K562 (cell line): ENCODE measurements around the gene IPO8. TPM values are rescaled to one million over a fixed set of nuclear protein-coding genes. Genes with fewer than 3 reads are reported as not detected.
"Not testable (repeated sequence)": the region's sequence is repeated elsewhere in the genome, so short reads cannot be mapped to it uniquely, and the experiment has no call there.

Experiments used
- ATAC-seq: fragments of 200-7000 bp; cut with Tn5 transposase; 3 replicates; pipeline ENCODE4 v1.9.1; 2020; ENCODE audit warnings: moderate library complexity
- BruUV-seq: library from RNA; stranded (reverse); fragments of 400-500 nt; replicated peaks from 2 replicates; lab custom pipeline; 2021; lab: Mats Ljungman, UMichigan
- CTCF ChIA-PET: fragments of 300-600 bp; formaldehyde crosslinking; extraction: SDS; loops from one replicate; lab custom pipeline; 2021; ENCODE audit warnings: low intra/inter-chr PET ratio; lab: Yijun Ruan, JAX
- POLR2A ChIA-PET: fragments of 300-600, 350-650 bp; sonication (Branson Sonifier 250); formaldehyde crosslinking; extraction: SDS; loops from one replicate; lab custom pipeline; 2021; ENCODE audit warnings: antibody characterized with exemption, inconsistent platforms; lab: Yijun Ruan, JAX
- DNase-seq, 4 experiments: peaks; one replicate each; pipeline versions ENCODE4 v3.0.0 to v3.0.0-alpha.2; 2011 to 2018; ENCODE audit warnings: low spot score in 3 of 4, mixed read lengths in 3 of 4; ENCODE audit errors: extremely low read depth in 1 of 4
- FAIRE-seq: peaks from 2 replicates; lab custom pipeline; 2011; peaks lifted over from hg19 to GRCh38; lab: Jason Lieb, UNC
- H2AFZ ChIP-seq: 2 replicates; pipeline ENCODE4 v1.6.0; 2011; ENCODE audit warnings: low read depth, low read length, control low read depth, inconsistent platforms
- H3K27ac ChIP-seq: fragments of 200-600 bp; 3 replicates; pipeline ENCODE4 v1.8.0; 2011; ENCODE audit warnings: low read depth, mild to moderate bottlenecking, control low read depth, inconsistent platforms, low read length, moderate library complexity, mixed read lengths; ENCODE audit errors: extremely low read depth
- H3K27me3 ChIP-seq, 2 experiments: fragments of 300-600 bp in 1 of 2; 2 replicates in 1 of 2; 3 replicates in 1 of 2; pipeline versions ENCODE4 v1.6.0 to v1.8.0; 2011; ENCODE audit warnings: inconsistent platforms in 2 of 2, low read length in 2 of 2, mild to moderate bottlenecking in 1 of 2, mixed read lengths in 1 of 2, moderate library complexity in 1 of 2; ENCODE audit not compliant: control insufficient read depth in 2 of 2, insufficient read depth in 2 of 2
- H3K36me3 ChIP-seq: fragments of 300-600 bp; 3 replicates; pipeline ENCODE4 v1.8.0; 2011; ENCODE audit warnings: mild to moderate bottlenecking, low read length, inconsistent platforms; ENCODE audit not compliant: control insufficient read depth, insufficient read depth
- H3K4me1 ChIP-seq, 2 experiments: fragments of 200-600 bp in 1 of 2; replicated peaks in 1 of 2; 2 replicates in 1 of 2; 3 replicates in 1 of 2; pipeline versions ENCODE4 v1.5.1 to v1.8.0; 2011; ENCODE audit warnings: inconsistent platforms in 2 of 2, low read length in 2 of 2, mild to moderate bottlenecking in 1 of 2, mixed read lengths in 1 of 2, moderate library complexity in 1 of 2; ENCODE audit not compliant: control insufficient read depth in 2 of 2, insufficient read depth in 2 of 2
- H3K4me2 ChIP-seq: 2 replicates; pipeline ENCODE4 v1.6.1; 2011; ENCODE audit warnings: low read length, control low read depth, inconsistent platforms, mixed read lengths; ENCODE audit not compliant: insufficient read depth
- H3K4me3 ChIP-seq: fragments of 200-600 bp; sonication (generic), shearing (Covaris generic); 2 replicates; pipeline ENCODE4 v1.5.1; 2016; ENCODE audit warnings: control low read depth, inconsistent platforms
- H3K79me2 ChIP-seq: fragments of 200-600 bp; 3 replicates; pipeline ENCODE4 v1.8.0; 2011; ENCODE audit warnings: low read length, inconsistent platforms; ENCODE audit not compliant: control insufficient read depth, insufficient read depth
- H3K9ac ChIP-seq, 2 experiments: 2 replicates each; pipeline versions ENCODE4 v1.6.0 to v1.6.1; 2011; ENCODE audit warnings: low read depth in 2 of 2, low read length in 2 of 2, control low read depth in 1 of 2, inconsistent platforms in 1 of 2, mild to moderate bottlenecking in 1 of 2, mixed read lengths in 1 of 2; ENCODE audit not compliant: insufficient read depth in 1 of 2
- H3K9me1 ChIP-seq: one replicate; pipeline ENCODE4 v1.6.0; 2011; ENCODE audit warnings: inconsistent platforms, mild to moderate bottlenecking, low read length, moderate library complexity; ENCODE audit not compliant: control insufficient read depth, insufficient read depth
- H3K9me3 ChIP-seq: replicated peaks from 2 replicates; pipeline ENCODE4 v1.5.1; 2011; ENCODE audit warnings: low read depth, low read length, inconsistent platforms; ENCODE audit not compliant: control insufficient read depth, insufficient read depth
- H4K20me1 ChIP-seq: replicated peaks from 2 replicates; pipeline ENCODE4 v1.6.1; 2011; ENCODE audit warnings: low read length, inconsistent platforms, mixed read lengths; ENCODE audit not compliant: control insufficient read depth, insufficient read depth
- NFIC ChIP-seq: fragments of 450-650 bp; IDR thresholded peaks from 2 replicates; pipeline ENCODE4 v1.6.1; 2017; ENCODE audit warnings: mild to moderate bottlenecking, inconsistent platforms
- PREB ChIP-seq: sonication (generic); formaldehyde crosslinking; IDR thresholded peaks from 2 replicates; pipeline ENCODE4 v1.8.1; 2023; ENCODE audit warnings: mild to moderate bottlenecking, missing genetic modification reagents
- RBBP5 ChIP-seq: fragments of 200-600 bp; sonication (generic); IDR thresholded peaks from 2 replicates; pipeline ENCODE4 v1.6.1; 2012; ENCODE audit warnings: borderline replicate concordance, mild to moderate bottlenecking, low read length, control low read depth, inconsistent platforms; ENCODE audit not compliant: insufficient read depth, poor library complexity, severe bottlenecking
- ZNF277 ChIP-seq: fragments of 250-450 bp; sonication (Bioruptor Pico); IDR thresholded peaks from 2 replicates; pipeline ENCODE4 v1.8.0; 2022; ENCODE audit warnings: inconsistent platforms, mild to moderate bottlenecking, moderate library complexity, borderline replicate concordance
- ZNF583 ChIP-seq: fragments of 250-450 bp; sonication (Bioruptor Pico); IDR thresholded peaks from 2 replicates; pipeline ENCODE4 v1.4.0; 2020
- WGBS: fragments of 100-300 bp; shearing (Covaris generic); methylation state at CpG from one replicate; pipeline ENCODE4 v1.1.6; 2016; ENCODE audit warnings: low coverage, mixed read lengths; ENCODE audit not compliant: insufficient coverage; ENCODE audit errors: missing lambda C conversion rate; 5-methylcytosine and 5-hydroxymethylcytosine counted together
- in situ Hi-C: fragments of 300-500 bp; cut with MboI; formaldehyde crosslinking; loops from 4 replicates; pipeline ENCODE4 v1.15.0; 2018; ENCODE audit warnings: inconsistent platforms, mixed read lengths
- intact Hi-C: fragments of 100-400 bp; cut with micrococcal nuclease; formaldehyde crosslinking; loops from 2 replicates; pipeline ENCODE4 v1.14.2; 2022
- polyA plus RNA-seq, 8 experiments: library from polyadenylated mRNA; depleted of rRNA in 4 of 8; stranded (reverse) in 5 of 8; unstranded in 3 of 8; fragments of >200 nt; fragmentation: Nextera tagmentation in 2 of 8; fragmentation: Illumina TruSeq in 1 of 8; extraction: Ambion mirVana in 2 of 8; extraction: Trizol in 1 of 8; gene quantifications; 2 replicates each; pipeline versions ENCODE4 v1.2.1 to v1.2.3, GENCODE V29; 2011 to 2014; ENCODE audit warnings: inconsistent platforms in 1 of 8, missing spikeins in 1 of 8
- total RNA-seq, 7 experiments: library from RNA; depleted of rRNA in 6 of 7; stranded (reverse); fragments of >200 nt in 6 of 7; fragmentation: Illumina TruSeq in 2 of 7; extraction: Trizol in 2 of 7; gene quantifications; 2 replicates each; pipeline versions ENCODE4 v1.2.1 to v1.2.3, GENCODE V29; 2011 to 2021; ENCODE audit warnings: low replicate concordance in 1 of 7

The IPO8 gene
- total and polyA plus RNA-seq, 9 of the 15 experiments (the other 6 are each of a cell fraction or from before 2014, with no cell fraction given): 6.5 to 39.6 (median 24.7) TPM

GRCh38 chr12:30621663-30622241 is 73.9 kb downstream of the IPO8 start:
- BruUV-seq, H2AFZ ChIP-seq, H3K27me3 ChIP-seq, H3K4me2 ChIP-seq, H3K9me3 ChIP-seq, H3K4me1 ChIP-seq, CTCF ChIA-PET, ATAC-seq, DNase-seq, H3K4me3 ChIP-seq, H3K9me1 ChIP-seq, FAIRE-seq, H3K9ac ChIP-seq, H3K27ac ChIP-seq, in situ Hi-C loops, H4K20me1 ChIP-seq, H3K79me2 ChIP-seq, intact Hi-C loops, H3K36me3 ChIP-seq: not testable (repeated sequence)
- WGBS: 44% methylated on average over 3 of the region's 4 CpGs
- POLR2A ChIA-PET: interaction anchor here (0.6 kb wide), 1 partner anchor 29 kb away, joined by 3 read pairs; no protein-coding TSS in a partner anchor
- TF ChIP-seq NFIC: 0 out of 2 replicates have a peak, but pooled peaks have one; percentile 13

- Histone ChIP-seq H3K27ac (no peak overlapping the region), H2AFZ (no peak overlapping the region), H3K9ac (no peak overlapping the region), H3K79me2 (no peaks in the 10 kb centered on the region), H3K36me3 (no peaks in the 10 kb centered on the region), H3K9me1 (no peaks in the 10 kb centered on the region), H3K27me3 (peaks cover 0 to 11% of the 10 kb centered on the region in 2 experiments; a peak in 2 of 5 replicates), H3K9me3 (no peaks in the 10 kb centered on the region), H4K20me1 (no peaks in the 10 kb centered on the region), H3K4me3 (no peak overlapping the region), H3K4me1 (no peaks in the 10 kb centered on the region), H3K4me2 (no peak overlapping the region)
- in situ Hi-C loops (no loop called here), intact Hi-C loops (no loop called here)
- no peak for ATAC-seq
- BruUV-seq: no TSS peak
- 27% methylated on average over 5 of the region's 5 CpGs for WGBS
- FAIRE-seq: no peak
- POLR2A ChIA-PET: interaction anchor here (0.6 kb wide), 1 partner anchor 195 kb away, joined by 5 read pairs; no protein-coding TSS in a partner anchor
- no peak for DNase-seq
- TF ChIP-seq ZNF277 (CRISPR knock-in tag) (no peak), ZNF583 (CRISPR knock-in tag) (no peak), RBBP5 (no peak), PREB (CRISPR knock-in tag) (no peak)
- CTCF ChIA-PET: no interaction called here
Measured at GRCh38 chr12:30617346-30618016, 78.2 kb downstream of the IPO8 start.
